ENCODE results near the gene FAM227A. TPM values are rescaled to one million over a fixed set of nuclear protein-coding genes. Genes with fewer than 3 reads are reported as not detected.

The FAM227A gene
- total and polyA plus RNA-seq, 12 donors: 0.43 to 7.3 (median 0.90) TPM

GRCh38 chr22:38694049-38694448 is 37.9 kb upstream of the FAM227A start:
- no peak for TF ChIP-seq CTCF (IDR thresholded peaks at IDR 0.05)
- no peak for TF ChIP-seq POLR2A (IDR thresholded peaks at IDR 0.05)
- H3K4me1 ChIP-seq (replicated peaks in 1 of 2): peaks cover 18 to 34% of the 10 kb centered on the region in 2 donors
- no peaks in the 10 kb centered on the region for H3K27me3 ChIP-seq
- WGBS, 4 donors: 85 to 97% (median 88%) methylated on average over 2 of the region's 2 CpGs
- H3K9me3 ChIP-seq (replicated peaks in 1 of 3): no peaks in the 10 kb centered on the region
- H3K4me3 ChIP-seq: no peak overlapping the region
- intact Hi-C loops (cut with DNase I): no loop called here
- no peak for DNase-seq
- H3K36me3 ChIP-seq (replicated peaks in 1 of 2): peaks cover 0 to 13% of the 10 kb centered on the region in 2 donors
- H3K27ac ChIP-seq: no peak overlapping the region

GRCh38 chr22:38689651-38690050 is 33.5 kb upstream of the FAM227A start:
- H3K27me3 ChIP-seq: no peaks in the 10 kb centered on the region
- no peak overlapping the region for H3K27ac ChIP-seq
- TF ChIP-seq CTCF (IDR thresholded peaks at IDR 0.05) (no peak), POLR2A (IDR thresholded peaks at IDR 0.05) (no peak)
- intact Hi-C loops (cut with DNase I): no loop called here
- H3K9me3 ChIP-seq (replicated peaks in 1 of 3): no peaks in the 10 kb centered on the region
- WGBS, 4 donors: 67 to 81% (median 75%) methylated on average over 1 of the region's 1 CpG
- H3K4me1 ChIP-seq (replicated peaks in 1 of 2): no peaks in the 10 kb centered on the region
- DNase-seq: no peak
- H3K4me3 ChIP-seq: no peak overlapping the region
- peaks cover 0 to 54% of the 10 kb centered on the region in 2 donors for H3K36me3 ChIP-seq (replicated peaks in 1 of 2)

- intact Hi-C loops (cut with DNase I): no loop called here
- Histone ChIP-seq H3K27me3 (no peaks in the 10 kb centered on the region), H3K36me3 (replicated peaks in 1 of 2) (peaks cover 0 to 58% of the 10 kb centered on the region in 2 donors), H3K9me3 (replicated peaks in 1 of 3) (no peaks in the 10 kb centered on the region), H3K27ac (no peak overlapping the region), H3K4me3 (no peak overlapping the region), H3K4me1 (replicated peaks in 1 of 2) (peaks cover 5% of the 10 kb centered on the region in 2 donors)
- DNase-seq: no peak
- WGBS, 4 donors: 80 to 90% (median 83%) methylated on average over 1 of the region's 1 CpG
- no peak for TF ChIP-seq CTCF (IDR thresholded peaks at IDR 0.05)
- TF ChIP-seq POLR2A (IDR thresholded peaks at IDR 0.05): no peak
Measured at GRCh38 chr22:38685761-38686160, 29.6 kb upstream of the FAM227A start.

GRCh38 chr22:38684895-38685294 is 28.7 kb upstream of the FAM227A start:
- H3K27ac ChIP-seq: no peak overlapping the region
- no peaks in the 10 kb centered on the region for H3K27me3 ChIP-seq
- H3K4me1 ChIP-seq (replicated peaks in 1 of 2): peaks cover 5% of the 10 kb centered on the region in 2 donors
- peaks cover 0 to 58% of the 10 kb centered on the region in 2 donors for H3K36me3 ChIP-seq (replicated peaks in 1 of 2)
- H3K9me3 ChIP-seq (replicated peaks in 1 of 3): no peaks in the 10 kb centered on the region
- WGBS, 4 donors: 92 to 97% (median 94%) methylated on average over 9 of the region's 9 CpGs
- H3K4me3 ChIP-seq: no peak overlapping the region
- intact Hi-C loops (cut with DNase I): no loop called here
- DNase-seq: no peak
- no peak for TF ChIP-seq CTCF (IDR thresholded peaks at IDR 0.05)
